Measurements from ENCODE around the gene C1QTNF6. TPM values are rescaled to one million over a fixed set of nuclear protein-coding genes. Genes with fewer than 3 reads are reported as not detected.

Gene C1QTNF6
- total RNA-seq, 1 experiment from 2014 or later: 15.2 TPM

- TF ChIP-seq, protein P1, sequence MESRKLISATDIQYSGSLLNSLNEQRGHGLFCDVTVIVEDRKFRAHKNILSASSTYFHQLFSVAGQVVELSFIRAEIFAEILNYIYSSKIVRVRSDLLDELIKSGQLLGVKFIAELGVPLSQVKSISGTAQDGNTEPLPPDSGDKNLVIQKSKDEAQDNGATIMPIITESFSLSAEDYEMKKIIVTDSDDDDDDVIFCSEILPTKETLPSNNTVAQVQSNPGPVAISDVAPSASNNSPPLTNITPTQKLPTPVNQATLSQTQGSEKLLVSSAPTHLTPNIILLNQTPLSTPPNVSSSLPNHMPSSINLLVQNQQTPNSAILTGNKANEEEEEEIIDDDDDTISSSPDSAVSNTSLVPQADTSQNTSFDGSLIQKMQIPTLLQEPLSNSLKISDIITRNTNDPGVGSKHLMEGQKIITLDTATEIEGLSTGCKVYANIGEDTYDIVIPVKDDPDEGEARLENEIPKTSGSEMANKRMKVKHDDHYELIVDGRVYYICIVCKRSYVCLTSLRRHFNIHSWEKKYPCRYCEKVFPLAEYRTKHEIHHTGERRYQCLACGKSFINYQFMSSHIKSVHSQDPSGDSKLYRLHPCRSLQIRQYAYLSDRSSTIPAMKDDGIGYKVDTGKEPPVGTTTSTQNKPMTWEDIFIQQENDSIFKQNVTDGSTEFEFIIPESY (IDR thresholded peaks at IDR 0.05; ENCODE audit: extremely low read depth, insufficient replicate concordance, low read length): no peak
- TF ChIP-seq CBX3 (IDR thresholded peaks at IDR 0.05; ENCODE audit: low read depth): no peak
- TF ChIP-seq POLR2AphosphoS5 (IDR thresholded peaks at IDR 0.05; ENCODE audit: low read depth, low read length): no peak
- TF ChIP-seq TCF7L2 (IDR thresholded peaks at IDR 0.05; ENCODE audit: borderline replicate concordance, extremely low read depth, insufficient read depth, insufficient read length): no peak
- TF ChIP-seq RAD21 (IDR thresholded peaks at IDR 0.05; ENCODE audit: low read depth): no peak
- TF ChIP-seq MAX (IDR thresholded peaks at IDR 0.05): no peak
- no peak for TF ChIP-seq FOSL1 (IDR thresholded peaks at IDR 0.05; ENCODE audit: low read depth)
- TF ChIP-seq YY1 (IDR thresholded peaks at IDR 0.05; ENCODE audit: extremely low read depth, insufficient replicate concordance, low read depth, low read length): no peak
These were observed 40.7 kb downstream of the C1QTNF6 start (continued) for GRCh38 chr22:37147186-37147990.

DNA sequence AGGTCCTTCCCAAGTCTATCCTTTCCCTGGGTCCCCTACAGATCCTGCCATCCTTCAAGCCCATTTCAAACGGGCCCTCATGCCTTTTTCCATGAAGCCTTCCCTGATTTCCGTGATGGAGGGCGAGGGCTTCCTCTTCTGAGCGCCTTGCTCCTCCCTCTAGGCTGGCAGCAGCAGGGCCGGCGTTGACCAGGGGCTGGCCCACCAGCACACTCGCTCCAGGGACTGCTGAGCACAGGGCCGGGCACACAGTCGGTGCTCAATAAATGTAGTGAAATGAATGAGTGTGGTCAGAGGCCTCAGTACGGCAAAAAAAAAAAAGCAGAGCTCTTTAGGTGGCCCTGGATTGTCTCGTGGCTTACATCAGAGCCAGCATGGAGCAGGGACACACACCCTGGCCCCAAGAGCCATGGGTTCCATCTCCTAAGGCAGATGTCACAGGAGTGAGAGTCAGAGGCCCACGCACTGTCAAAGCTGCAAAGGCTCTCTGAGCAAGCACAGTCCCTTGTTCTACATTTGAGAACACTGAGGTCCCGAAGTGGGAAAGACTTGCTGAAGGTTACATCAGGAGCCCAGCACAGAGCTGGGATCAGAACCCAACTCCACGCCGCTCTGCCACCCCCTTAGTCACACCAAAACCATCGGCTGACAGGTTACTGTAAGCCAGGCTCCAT lies 41.4 kb downstream of the C1QTNF6 start:
- Histone ChIP-seq H3K4me2 (ENCODE audit: low read length) (no peak overlapping the region), H4K20me1 (ENCODE audit: insufficient read depth) (no peaks in the 10 kb centered on the region), H3K36me3 (ENCODE audit: control insufficient read depth in 1 of 2, insufficient read depth in 2 of 2, low read length in 2 of 2) (no peaks in the 10 kb centered on the region), H3K9me3 (ENCODE audit: control insufficient read depth in 1 of 2, insufficient read depth in 1 of 2, low read depth in 1 of 2, low read length in 2 of 2) (peaks cover 0 to 2% of the 10 kb centered on the region in 2 experiments; a peak in 1 of 4 replicates), H3K9me2 (ENCODE audit: insufficient read depth) (no peaks in the 10 kb centered on the region), H2AFZ (ENCODE audit: low read depth, low read length, poor library complexity, severe bottlenecking) (no peak overlapping the region), H3K4me1 (ENCODE audit: control insufficient read depth in 1 of 2, insufficient read depth in 2 of 2, low read length in 2 of 2) (no peaks in the 10 kb centered on the region), H3K27ac (ENCODE audit: low read depth, low read length) (no peak overlapping the region), H3K79me2 (ENCODE audit: insufficient read depth, low read length) (no peaks in the 10 kb centered on the region), H3K27me3 (ENCODE audit: insufficient read depth, low read length) (no peaks in the 10 kb centered on the region), H3K4me3 (replicated peaks in 1 of 2; ENCODE audit: low read depth in 1 of 2, low read length in 2 of 2) (no peak overlapping the region), H3K9ac (ENCODE audit: low read length) (no peak overlapping the region)
- DNase-seq (ENCODE audit: low read depth, low spot score): no peak
- TF ChIP-seq RAD21 (IDR thresholded peaks at IDR 0.05; ENCODE audit: low read depth): no peak
- TF ChIP-seq SIN3A (IDR thresholded peaks at IDR 0.05; ENCODE audit: low read depth): no peak
- TF ChIP-seq ATF3 (IDR thresholded peaks at IDR 0.05): no peak
- no peak for ATAC-seq
- ChIA-PET POLR2A (no interaction called here), RAD21 (ENCODE audit: low non-redundant PET in 1 of 2, low total read pairs in 2 of 2, uncharacterized antibody in 2 of 2, unreplicated experiment in 2 of 2) (no interaction called here), CTCF (no interaction called here)
- no TSS peak for BruUV-seq (replicated peaks)
- intact Hi-C loops (cut with micrococcal nuclease): no loop called here

All from HCT116 (cell line).